Measurements from ENCODE around the gene SLC22A13. TPM values are rescaled to one million over a fixed set of nuclear protein-coding genes. Genes with fewer than 3 reads are reported as not detected.
"Not testable (repeated sequence)": the region's sequence is repeated elsewhere in the genome, so short reads cannot be mapped to it uniquely, and the experiment has no call there.

The SLC22A13 gene
- total RNA-seq = under 1 TPM; 0.23 to 0.32 TPM
- total RNA-seq = 0.75 to 1.2 reads per million in 2 donors

- no peak within 1 kb of the TSS for H3K4me3 Mint-ChIP-seq
- H3K27ac Mint-ChIP-seq = peak within 1 kb of the TSS; percentile 34
- H3K9me3 ChIP-seq (ENCODE audit: control insufficient read depth, low read length, poor library complexity, severe bottlenecking) = no peaks in the 10 kb centered on the region
- no peak for ATAC-seq
- H3K27me3 Mint-ChIP-seq = no peaks in the 10 kb centered on the region
- DNase-seq = no peak
- peaks cover 6% of the 10 kb centered on the region for H3K36me3 Mint-ChIP-seq (ENCODE audit: low read depth)
- H3K4me1 Mint-ChIP-seq = peaks cover 29% of the 10 kb centered on the region
These were observed at the start of gene SLC22A13 for GRCh38 chr3:38265604-38266307. Gene SLC22A13 (plus strand): TSS chr3:38265812. CDS start chr3:38265861, 49 bp downstream.

- ATAC-seq = no peak
- no peaks in the 10 kb centered on the region for H3K9me3 ChIP-seq (ENCODE audit: control insufficient read depth, low read length, poor library complexity, severe bottlenecking)
- peaks cover 11% of the 10 kb centered on the region for H3K36me3 Mint-ChIP-seq (ENCODE audit: low read depth)
- H3K4me1 Mint-ChIP-seq = peaks cover 10% of the 10 kb centered on the region
- H3K4me3 Mint-ChIP-seq = no peak overlapping the region
- no peak for DNase-seq
- H3K27me3 Mint-ChIP-seq = no peaks in the 10 kb centered on the region
- H3K27ac Mint-ChIP-seq = no peak overlapping the region
These were observed 45.9 kb upstream of the SLC22A13 start for GRCh38 chr3:38219609-38220197.

GRCh38 chr3:38221005-38221404, 44.6 kb upstream of the SLC22A13 start:
- H3K27me3 Mint-ChIP-seq = no peaks in the 10 kb centered on the region
- no peaks in the 10 kb centered on the region for H3K9me3 ChIP-seq (ENCODE audit: control insufficient read depth, low read length, poor library complexity, severe bottlenecking)
- ATAC-seq (no peak), DNase-seq (no peak)
- no peak overlapping the region for H3K4me3 Mint-ChIP-seq
- H3K36me3 Mint-ChIP-seq (ENCODE audit: low read depth) = peaks cover 11% of the 10 kb centered on the region
- H3K4me1 Mint-ChIP-seq = peaks cover 10% of the 10 kb centered on the region
- peak overlapping the region; percentile 14 for H3K27ac Mint-ChIP-seq

GRCh38 chr3:38222032-38222634, 43.5 kb upstream of the SLC22A13 start:
- Mint-ChIP-seq H3K4me3 (no peak overlapping the region), H3K27ac (no peak overlapping the region), H3K27me3 (no peaks in the 10 kb centered on the region), H3K36me3 (ENCODE audit: low read depth) (peaks cover 9% of the 10 kb centered on the region), H3K4me1 (peaks cover 9% of the 10 kb centered on the region)
- H3K9me3 ChIP-seq (ENCODE audit: control insufficient read depth, low read length, poor library complexity, severe bottlenecking) = no peaks in the 10 kb centered on the region
- ATAC-seq = no peak
- DNase-seq = no peak

DNA sequence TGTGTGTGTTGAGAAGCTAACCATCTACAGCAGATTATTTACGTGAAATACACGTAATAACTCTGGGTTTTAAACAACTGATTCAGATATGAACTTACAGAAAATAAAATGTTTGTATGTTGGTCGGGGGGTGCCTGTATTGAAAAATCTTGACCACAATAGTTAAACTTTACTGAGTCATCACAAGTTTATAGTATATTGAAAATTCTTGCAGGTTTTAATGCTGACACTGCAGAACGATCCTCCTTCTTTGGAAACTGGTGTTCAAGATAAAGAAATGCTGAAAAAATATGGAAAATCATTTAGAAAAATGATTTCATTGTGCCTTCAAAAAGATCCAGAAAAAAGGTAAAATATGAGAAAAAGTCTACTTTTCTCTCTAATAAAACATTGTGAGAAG, 41.3 kb upstream of the SLC22A13 start:
- Mint-ChIP-seq H3K4me3 (no peak overlapping the region), H3K27ac (no peak overlapping the region), H3K36me3 (ENCODE audit: low read depth) (peaks cover 6% of the 10 kb centered on the region), H3K27me3 (no peaks in the 10 kb centered on the region), H3K4me1 (peaks cover 10% of the 10 kb centered on the region)
- no peaks in the 10 kb centered on the region for H3K9me3 ChIP-seq (ENCODE audit: control insufficient read depth, low read length, poor library complexity, severe bottlenecking)
- ATAC-seq (no peak), DNase-seq (no peak)

GRCh38 chr3:38226273-38226672, 39.3 kb upstream of the SLC22A13 start:
- H3K9me3 ChIP-seq (ENCODE audit: control insufficient read depth, low read length, poor library complexity, severe bottlenecking) = no peaks in the 10 kb centered on the region
- Mint-ChIP-seq H3K27me3 (no peaks in the 10 kb centered on the region), H3K36me3 (ENCODE audit: low read depth) (peaks cover 3% of the 10 kb centered on the region), H3K4me3 (no peak overlapping the region), H3K4me1 (peaks cover 6% of the 10 kb centered on the region), H3K27ac (peak overlapping the region; percentile 82)
- no peak for DNase-seq
- no peak for ATAC-seq

DNA sequence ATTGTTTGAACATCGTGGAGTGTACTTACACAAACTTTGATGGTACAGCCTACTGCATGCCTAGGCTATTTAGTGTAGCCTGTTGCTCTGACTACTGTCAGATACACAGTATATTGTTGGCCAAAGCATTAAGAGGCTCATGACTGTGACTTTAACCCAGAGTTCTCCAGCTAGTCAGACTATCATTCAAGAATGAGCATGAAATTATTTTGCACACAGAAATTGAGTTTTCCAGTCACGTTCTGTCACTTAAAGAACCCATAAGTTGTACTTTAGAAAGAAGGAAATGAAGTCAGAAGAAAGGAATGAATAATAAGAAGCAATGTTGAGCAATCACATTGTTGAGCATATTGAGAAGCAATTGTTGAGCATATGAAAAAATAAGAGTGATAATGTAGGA, 37.6 kb upstream of the SLC22A13 start:
- H3K36me3 Mint-ChIP-seq (ENCODE audit: low read depth) = peaks cover 3% of the 10 kb centered on the region
- H3K27ac Mint-ChIP-seq = no peak overlapping the region

GRCh38 chr3:38229036-38229435, 36.6 kb upstream of the SLC22A13 start:
- no peak for ATAC-seq
- H3K27me3 Mint-ChIP-seq = no peaks in the 10 kb centered on the region
- DNase-seq = no peak

More for the DNA sequence above, 37.6 kb upstream of the SLC22A13 start:
- DNase-seq (no peak), ATAC-seq (no peak)
- Mint-ChIP-seq H3K27me3 (no peaks in the 10 kb centered on the region), H3K4me3 (no peak overlapping the region), H3K4me1 (peaks cover 6% of the 10 kb centered on the region)
- H3K9me3 ChIP-seq (ENCODE audit: control insufficient read depth, low read length, poor library complexity, severe bottlenecking) = no peaks in the 10 kb centered on the region

DNA sequence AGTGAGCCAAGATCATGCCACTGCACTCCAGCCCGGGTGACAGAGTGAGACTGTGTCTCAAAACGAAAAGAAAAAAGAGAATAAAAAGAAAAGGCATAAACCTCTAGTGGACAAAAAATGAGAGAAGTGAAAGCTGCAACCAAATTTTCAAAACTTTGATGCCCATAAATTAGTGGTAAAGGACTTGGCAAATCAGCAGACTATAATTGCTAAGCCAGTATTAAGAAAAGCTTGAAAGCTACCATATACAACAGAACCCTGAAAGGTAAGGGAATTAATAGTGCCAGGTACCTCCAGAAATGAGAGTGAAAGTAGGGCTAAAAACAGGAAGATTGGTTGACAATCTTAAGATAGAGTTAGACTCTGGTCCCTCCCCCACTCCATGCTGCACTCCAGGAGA, 32.9 kb upstream of the SLC22A13 start:
- Mint-ChIP-seq H3K27ac (peak overlapping the region; percentile 77), H3K36me3 (ENCODE audit: low read depth) (peaks cover 11% of the 10 kb centered on the region), H3K4me3 (no peak overlapping the region), H3K4me1 (peaks cover 4% of the 10 kb centered on the region), H3K27me3 (no peaks in the 10 kb centered on the region)
- ATAC-seq = no peak
- peaks cover 5% of the 10 kb centered on the region for H3K9me3 ChIP-seq (ENCODE audit: control insufficient read depth, low read length, poor library complexity, severe bottlenecking)
- no peak for DNase-seq

More at GRCh38 chr3:38229036-38229435, 36.6 kb upstream of the SLC22A13 start:
- Mint-ChIP-seq H3K4me1 (peaks cover 6% of the 10 kb centered on the region), H3K4me3 (no peak overlapping the region), H3K36me3 (ENCODE audit: low read depth) (peaks cover 7% of the 10 kb centered on the region), H3K27ac (no peak overlapping the region)
- no peaks in the 10 kb centered on the region for H3K9me3 ChIP-seq (ENCODE audit: control insufficient read depth, low read length, poor library complexity, severe bottlenecking)

- Mint-ChIP-seq H3K36me3 (ENCODE audit: low read depth) (peaks cover 27% of the 10 kb centered on the region), H3K27me3 (no peaks in the 10 kb centered on the region), H3K27ac (no peak overlapping the region), H3K4me3 (no peak overlapping the region), H3K4me1 (peaks cover 3% of the 10 kb centered on the region)
- peaks cover 5% of the 10 kb centered on the region for H3K9me3 ChIP-seq (ENCODE audit: control insufficient read depth, low read length, poor library complexity, severe bottlenecking)
- DNase-seq (no peak), ATAC-seq (no peak)
These were observed 30.1 kb upstream of the SLC22A13 start for GRCh38 chr3:38235466-38235865.

DNA sequence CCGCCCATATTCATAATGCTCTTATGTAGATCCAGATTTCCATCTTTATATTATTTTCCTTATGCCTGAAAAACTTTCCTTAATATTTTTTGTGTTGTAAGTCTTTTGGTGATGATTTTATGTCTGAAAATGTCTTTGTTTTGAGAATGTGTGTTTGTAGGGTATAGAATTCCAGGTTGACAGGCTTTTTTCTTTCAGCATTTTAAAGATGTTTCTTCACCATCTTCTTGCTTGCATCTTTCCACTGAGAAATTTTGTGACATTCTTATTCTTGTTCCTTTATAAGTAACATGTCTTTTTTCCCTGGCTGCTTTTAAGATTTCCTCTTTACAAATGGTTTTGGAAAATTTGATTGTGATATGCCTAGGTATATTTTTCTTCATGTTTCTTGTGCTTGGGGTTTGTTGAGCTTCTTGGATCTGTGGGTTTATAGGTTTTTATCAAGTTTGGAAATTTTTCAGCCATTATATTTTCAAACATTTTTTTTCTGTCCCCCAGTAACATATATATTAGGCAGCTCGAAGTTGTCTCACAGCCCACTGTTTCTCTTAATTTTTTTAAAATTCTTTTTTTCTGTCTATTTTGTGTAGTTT, 27.1 kb upstream of the SLC22A13 start:
- peaks cover 5% of the 10 kb centered on the region for H3K9me3 ChIP-seq (ENCODE audit: control insufficient read depth, low read length, poor library complexity, severe bottlenecking)
- peaks cover 24% of the 10 kb centered on the region for H3K36me3 Mint-ChIP-seq (ENCODE audit: low read depth)
- H3K4me3 Mint-ChIP-seq = no peak overlapping the region
- no peak overlapping the region for H3K27ac Mint-ChIP-seq
- H3K27me3 Mint-ChIP-seq = no peaks in the 10 kb centered on the region
- H3K4me1 Mint-ChIP-seq = peaks cover 3% of the 10 kb centered on the region
- ATAC-seq (no peak), DNase-seq (no peak)

DNA sequence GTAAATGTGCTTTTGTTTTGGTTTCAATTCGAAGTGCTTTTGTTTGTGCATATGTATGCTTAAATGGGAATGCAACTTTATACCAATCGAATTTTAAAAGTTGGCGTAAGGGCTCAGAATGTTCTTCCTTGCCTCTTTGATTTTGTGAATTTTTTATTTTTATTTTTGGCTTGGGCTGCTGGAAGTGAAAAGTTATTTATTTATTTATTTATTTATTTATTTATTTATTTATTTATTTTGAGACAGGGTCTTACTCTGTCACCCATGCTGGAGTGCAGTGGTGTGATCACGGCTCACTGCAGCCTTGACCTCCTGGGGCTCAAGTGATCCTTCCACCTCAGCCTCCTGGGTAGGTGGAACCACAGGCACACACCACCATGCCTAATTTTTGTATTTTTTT, 22.8 kb upstream of the SLC22A13 start:
- Mint-ChIP-seq H3K27ac (peak overlapping the region; percentile 16), H3K36me3 (ENCODE audit: low read depth) (peaks cover 27% of the 10 kb centered on the region)
- DNase-seq; ATAC-seq; H3K27me3 Mint-ChIP-seq; H3K4me3 Mint-ChIP-seq; H3K4me1 Mint-ChIP-seq; H3K9me3 ChIP-seq (ENCODE audit: control insufficient read depth, low read length, poor library complexity, severe bottlenecking): not testable (repeated sequence)

- no peaks in the 10 kb centered on the region for H3K9me3 ChIP-seq (ENCODE audit: control insufficient read depth, low read length, poor library complexity, severe bottlenecking)
- peaks cover 5% of the 10 kb centered on the region for H3K4me1 Mint-ChIP-seq
- no peak overlapping the region for H3K4me3 Mint-ChIP-seq
- no peak for DNase-seq
- peak overlapping the region; percentile 19 for H3K27ac Mint-ChIP-seq
- no peak for ATAC-seq
- H3K36me3 Mint-ChIP-seq (ENCODE audit: low read depth) = peaks cover 14% of the 10 kb centered on the region
- H3K27me3 Mint-ChIP-seq = no peaks in the 10 kb centered on the region
These were observed 19.7 kb upstream of the SLC22A13 start for GRCh38 chr3:38245930-38246329.
